IPS-18c (cell line): Measurements from ENCODE around the gene TMEM183A.

ENCODE experiments used
- H3K4me3 ChIP-seq: 2 replicates; pipeline ENCODE4 v1.7.0; 2013; ENCODE audit warnings: low read depth, mild to moderate bottlenecking, low read length, moderate library complexity; ENCODE audit not compliant: insufficient read depth
- H3K9me3 ChIP-seq: one replicate; pipeline ENCODE4 v1.6.1; 2013; ENCODE audit warnings: mild to moderate bottlenecking, low read length, moderate library complexity; ENCODE audit not compliant: control insufficient read depth, insufficient read depth

Gene TMEM183A

DNA sequence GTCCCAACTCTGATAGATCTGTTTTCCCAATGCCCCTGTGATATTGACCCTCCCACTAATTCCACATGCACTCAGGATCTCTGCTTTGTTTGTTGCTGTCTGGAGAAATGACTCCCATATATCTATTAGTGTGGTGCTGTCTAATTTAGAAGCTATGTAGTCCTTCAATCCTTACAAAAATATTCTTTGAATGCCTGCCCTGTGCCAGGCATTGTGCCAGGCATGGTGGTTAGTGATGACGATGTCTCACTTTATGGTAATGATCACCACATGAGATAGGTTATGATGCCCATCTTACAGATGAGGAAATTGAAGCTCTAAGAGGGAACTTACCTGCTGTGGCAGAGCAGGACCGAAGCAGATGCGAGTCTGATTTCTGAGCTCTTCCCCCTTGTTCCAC lies 65.7 kb downstream of the TMEM183A start:
- no peaks in the 10 kb centered on the region for H3K9me3 ChIP-seq
- H3K4me3 ChIP-seq = no peak overlapping the region

DNA sequence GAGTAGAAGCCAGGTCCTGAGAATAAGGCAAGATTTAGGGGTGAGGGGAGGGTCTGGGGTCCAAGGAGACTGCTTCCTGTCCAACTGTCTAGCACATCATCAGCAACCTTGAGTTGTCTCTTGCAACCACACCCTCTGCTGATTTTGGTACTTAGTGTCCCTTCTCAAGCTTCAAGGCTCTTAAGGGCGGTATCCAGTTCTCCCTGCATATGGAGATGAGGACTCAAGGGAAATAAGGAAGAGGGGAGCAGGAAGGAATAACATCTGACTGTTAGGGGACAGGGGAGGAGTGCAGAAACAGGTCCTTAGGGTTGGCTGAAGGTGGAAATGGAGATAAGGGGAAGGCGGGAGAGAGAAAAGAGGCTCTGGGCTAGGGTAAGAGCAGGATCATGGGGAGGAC lies 66.3 kb downstream of the TMEM183A start:
- Histone ChIP-seq H3K4me3 (no peak overlapping the region), H3K9me3 (no peaks in the 10 kb centered on the region)
